COLO668 (cell line): Measurements from ENCODE around the gene CC2D1B.

ENCODE experiments used
- DNase-seq: peaks from one replicate; lab custom pipeline; 2025; ENCODE audit not compliant: unreplicated experiment; lab: John Stamatoyannopoulos, UW

The CC2D1B gene

GRCh38 chr1:52360595-52360968, 5.4 kb downstream of the CC2D1B start:
- no peak for DNase-seq

- DNase-seq = no peak
Measured at GRCh38 chr1:52359676-52360594, 6.1 kb downstream of the CC2D1B start.

GRCh38 chr1:52358851-52359497, 7.0 kb downstream of the CC2D1B start:
- no peak for DNase-seq

GRCh38 chr1:52357397-52357796, 8.6 kb downstream of the CC2D1B start:
- no peak for DNase-seq

GRCh38 chr1:52356818-52357355, 9.1 kb downstream of the CC2D1B start:
- no peak for DNase-seq

GRCh38 chr1:52355847-52356505, 10.0 kb downstream of the CC2D1B start:
- DNase-seq = no peak

- no peak for DNase-seq
Measured at GRCh38 chr1:52355436-52355835, 10.6 kb downstream of the CC2D1B start.

GRCh38 chr1:52352690-52353089, 13.3 kb downstream of the CC2D1B start:
- DNase-seq = no peak

GRCh38 chr1:52348704-52349300, 17.2 kb downstream of the CC2D1B start:
- DNase-seq = peak; percentile 37

- DNase-seq = no peak
Measured at GRCh38 chr1:52346653-52347052, 19.4 kb downstream of the CC2D1B start.

GRCh38 chr1:52345252-52345651, 20.8 kb downstream of the CC2D1B start:
- DNase-seq = no peak

GRCh38 chr1:52343979-52344378, 22.0 kb downstream of the CC2D1B start:
- DNase-seq = no peak

GRCh38 chr1:52341655-52342260, 24.2 kb downstream of the CC2D1B start:
- no peak for DNase-seq

GRCh38 chr1:52337439-52337838, 28.6 kb downstream of the CC2D1B start:
- DNase-seq = no peak

GRCh38 chr1:52334906-52335528, 31.0 kb downstream of the CC2D1B start:
- DNase-seq = no peak

GRCh38 chr1:52332411-52332810, 33.6 kb downstream of the CC2D1B start:
- DNase-seq = no peak

- no peak for DNase-seq
Measured at GRCh38 chr1:52328615-52329014, 37.4 kb downstream of the CC2D1B start.

GRCh38 chr1:52325786-52326185, 40.2 kb downstream of the CC2D1B start:
- DNase-seq = no peak

- no peak for DNase-seq
Measured at GRCh38 chr1:52323731-52324130, 42.3 kb downstream of the CC2D1B start.

- DNase-seq = no peak
Measured at GRCh38 chr1:52321061-52321460, 44.9 kb downstream of the CC2D1B start.
